CD8-positive, alpha-beta memory T cell (primary cell): ENCODE measurements around the gene MAPK7. TPM values are rescaled to one million over a fixed set of nuclear protein-coding genes. Genes with fewer than 3 reads are reported as not detected.

Experiments
- CTCF ChIA-PET: fragments of 350-600 bp; sonication (Branson Sonifier 250); formaldehyde crosslinking; loops from one replicate; lab custom pipeline; 2021; ENCODE audit warnings: antibody characterized with exemption; lab: Charles Lee
- POLR2A ChIA-PET: fragments of 350-600 bp; sonication (Branson Sonifier 250); formaldehyde crosslinking; loops from one replicate; lab custom pipeline; 2021; ENCODE audit warnings: antibody characterized with exemption; lab: Charles Lee
- DNase-seq, 5 donors: peaks; one replicate each; pipeline versions ENCODE4 v3.0.0 to v3.0.0-alpha.2; 2020 to 2022; ENCODE audit warnings: mixed read lengths in 1 of 5
- H3K27ac ChIP-seq: one replicate; pipeline ENCODE4 v1.7.0; 2013; ENCODE audit warnings: low read depth, mild to moderate bottlenecking, low read length, moderate library complexity
- H3K27me3 ChIP-seq: 2 replicates; pipeline ENCODE4 v1.7.0; 2013; ENCODE audit warnings: low read length, mild to moderate bottlenecking; ENCODE audit not compliant: insufficient read depth, poor library complexity, severe bottlenecking
- H3K36me3 ChIP-seq: 2 replicates; pipeline ENCODE4 v1.7.0; 2013; ENCODE audit warnings: mild to moderate bottlenecking, low read length, moderate library complexity; ENCODE audit not compliant: insufficient read depth
- H3K4me1 ChIP-seq: 2 replicates; pipeline ENCODE4 v1.7.0; 2013; ENCODE audit warnings: mild to moderate bottlenecking, low read length, moderate library complexity; ENCODE audit not compliant: insufficient read depth
- H3K4me3 ChIP-seq: 2 replicates; pipeline ENCODE4 v1.7.0; 2013; ENCODE audit warnings: mild to moderate bottlenecking, low read length
- H3K9me3 ChIP-seq: 2 replicates; pipeline ENCODE4 v1.7.0; 2013; ENCODE audit warnings: mild to moderate bottlenecking, low read length
- H3K27ac Mint-ChIP-seq, 8 donors: one replicate each; pipeline ENCODE4 v1.8.0; 2020 to 2021; ENCODE audit warnings: mixed read lengths in 8 of 8, mild to moderate bottlenecking in 6 of 8, inconsistent platforms in 3 of 8, moderate library complexity in 3 of 8
- H3K27me3 Mint-ChIP-seq, 2 donors: one replicate each; pipeline ENCODE4 v1.8.0; 2020 to 2021; ENCODE audit warnings: mixed read lengths in 2 of 2, mild to moderate bottlenecking in 1 of 2, moderate library complexity in 1 of 2
- H3K36me3 Mint-ChIP-seq, 3 donors: one replicate each; pipeline ENCODE4 v1.8.0; 2020 to 2021; ENCODE audit warnings: mixed read lengths in 3 of 3, inconsistent platforms in 1 of 3, mild to moderate bottlenecking in 1 of 3
- H3K4me1 Mint-ChIP-seq, 3 donors: one replicate each; pipeline ENCODE4 v1.8.0; 2020 to 2021; ENCODE audit warnings: mixed read lengths in 3 of 3, inconsistent platforms in 1 of 3, mild to moderate bottlenecking in 1 of 3
- H3K4me3 Mint-ChIP-seq, 7 donors: one replicate each; pipeline ENCODE4 v1.8.0; 2020 to 2021; ENCODE audit warnings: mixed read lengths in 7 of 7, mild to moderate bottlenecking in 6 of 7, moderate library complexity in 4 of 7, inconsistent platforms in 2 of 7
- H3K9me3 Mint-ChIP-seq, 5 donors: one replicate each; pipeline ENCODE4 v1.8.0; 2020 to 2022; ENCODE audit warnings: mixed read lengths in 5 of 5, mild to moderate bottlenecking in 3 of 5, moderate library complexity in 2 of 5, inconsistent platforms in 1 of 5
- polyA plus RNA-seq: library from polyadenylated mRNA; unstranded; fragments of 300-500 nt; fragmentation: Illumina TruSeq; gene quantifications from one replicate; pipeline ENCODE4 v1.2.3, GENCODE V29; 2021
- total RNA-seq, 2 experiments: library from RNA; stranded (reverse); gene quantifications; one replicate each; pipeline ENCODE4 v1.2.3, GENCODE V29; 2021

Gene MAPK7
- total and polyA plus RNA-seq, 3 experiments from 2014 or later, result 11.2 to 19.8 (median 15.1) TPM

- peak overlapping the region in 2 of 8 donors; percentile 62 to 90 for H3K27ac Mint-ChIP-seq
- peaks cover 7% of the 10 kb centered on the region for H3K4me1 ChIP-seq
- H3K36me3 ChIP-seq, result peaks cover 8% of the 10 kb centered on the region
- peak in 1 of 5 donors; percentile 42 for DNase-seq
- H3K27me3 ChIP-seq, result no peaks in the 10 kb centered on the region
- CTCF ChIA-PET, result interaction anchor here (11.0 kb wide), 1 partner anchor 16 kb away, joined by 118 read pairs; the partner anchor contains the start of gene B9D1
- H3K27me3 Mint-ChIP-seq, result no peaks in the 10 kb centered on the region
- POLR2A ChIA-PET, result no interaction called here
- H3K4me3 ChIP-seq, result no peak overlapping the region
- peak overlapping the region in 3 of 7 donors; percentile 3 to 100 (median 52) for H3K4me3 Mint-ChIP-seq
- H3K4me1 Mint-ChIP-seq, result peaks cover 17 to 25% (median 19%) of the 10 kb centered on the region in 3 donors
- H3K9me3 Mint-ChIP-seq, result no peaks in the 10 kb centered on the region
- H3K36me3 Mint-ChIP-seq, result peaks cover 7 to 58% (median 10%) of the 10 kb centered on the region in 3 donors
- no peak overlapping the region for H3K27ac ChIP-seq
- no peaks in the 10 kb centered on the region for H3K9me3 ChIP-seq
These were observed 2.4 kb downstream of the MAPK7 start for GRCh38 chr17:19380481-19381301.

- H3K36me3 ChIP-seq, result peaks cover 8% of the 10 kb centered on the region
- no peak overlapping the region for H3K27ac Mint-ChIP-seq
- no peaks in the 10 kb centered on the region for H3K9me3 ChIP-seq
- no peaks in the 10 kb centered on the region for H3K9me3 Mint-ChIP-seq
- no peak overlapping the region for H3K4me3 Mint-ChIP-seq
- peaks cover 7% of the 10 kb centered on the region for H3K4me1 ChIP-seq
- CTCF ChIA-PET, result interaction anchor here (11.0 kb wide), 1 partner anchor 17 kb away, joined by 118 read pairs; the partner anchor contains the start of gene B9D1
- H3K4me3 ChIP-seq, result no peak overlapping the region
- peaks cover 12 to 23% (median 14%) of the 10 kb centered on the region in 3 donors for H3K4me1 Mint-ChIP-seq
- H3K36me3 Mint-ChIP-seq, result peaks cover 7 to 58% (median 10%) of the 10 kb centered on the region in 3 donors
- no peaks in the 10 kb centered on the region for H3K27me3 Mint-ChIP-seq
- DNase-seq, result no peak
- no peak overlapping the region for H3K27ac ChIP-seq
- H3K27me3 ChIP-seq, result no peaks in the 10 kb centered on the region
- POLR2A ChIA-PET, result no interaction called here
These were observed 3.1 kb downstream of the MAPK7 start for GRCh38 chr17:19381361-19381740.

- Histone ChIP-seq H3K9me3 (no peaks in the 10 kb centered on the region), H3K4me1 (peaks cover 5% of the 10 kb centered on the region), H3K36me3 (peaks cover 8% of the 10 kb centered on the region), H3K27me3 (no peaks in the 10 kb centered on the region), H3K4me3 (no peak overlapping the region), H3K27ac (no peak overlapping the region)
- no peaks in the 10 kb centered on the region for H3K27me3 Mint-ChIP-seq
- H3K4me1 Mint-ChIP-seq, result peaks cover 8 to 20% (median 11%) of the 10 kb centered on the region in 3 donors
- ChIA-PET POLR2A (no interaction called here), CTCF (interaction anchor here (11.0 kb wide), 1 partner anchor 17 kb away, joined by 118 read pairs; the partner anchor contains the start of gene B9D1)
- peaks cover 7 to 58% (median 10%) of the 10 kb centered on the region in 3 donors for H3K36me3 Mint-ChIP-seq
- DNase-seq, result peak in 1 of 5 donors; percentile 46
- no peaks in the 10 kb centered on the region for H3K9me3 Mint-ChIP-seq
- H3K27ac Mint-ChIP-seq, result peak overlapping the region in 1 of 8 donors; percentile 88
- peak overlapping the region in 1 of 7 donors; percentile 32 for H3K4me3 Mint-ChIP-seq
These were observed 3.6 kb downstream of the MAPK7 start for GRCh38 chr17:19381741-19382444.

GRCh38 chr17:19382531-19383444, 4.5 kb downstream of the MAPK7 start:
- Mint-ChIP-seq H3K9me3 (no peaks in the 10 kb centered on the region), H3K36me3 (peaks cover 7 to 54% (median 8%) of the 10 kb centered on the region in 3 donors), H3K4me3 (peak overlapping the region in 1 of 7 donors; percentile 32), H3K27ac (peak overlapping the region in 1 of 8 donors; percentile 32), H3K27me3 (no peaks in the 10 kb centered on the region), H3K4me1 (peaks cover 0 to 13% (median 5%) of the 10 kb centered on the region in 3 donors)
- ChIA-PET CTCF (interaction anchor here (11.0 kb wide), 1 partner anchor 18 kb away, joined by 118 read pairs; the partner anchor contains the start of gene B9D1), POLR2A (no interaction called here)
- DNase-seq, result peak in 1 of 5 donors; percentile 38
- H3K27me3 ChIP-seq, result no peaks in the 10 kb centered on the region
- no peaks in the 10 kb centered on the region for H3K4me1 ChIP-seq
- H3K36me3 ChIP-seq, result peaks cover 8% of the 10 kb centered on the region
- H3K9me3 ChIP-seq, result no peaks in the 10 kb centered on the region
- H3K27ac ChIP-seq, result no peak overlapping the region
- no peak overlapping the region for H3K4me3 ChIP-seq

- H3K27me3 ChIP-seq, result no peaks in the 10 kb centered on the region
- ChIA-PET CTCF (interaction anchor here (1.5 kb wide), 1 partner anchor 18 kb away, joined by 3 read pairs; no protein-coding TSS in a partner anchor), POLR2A (no interaction called here)
- Mint-ChIP-seq H3K36me3 (peaks cover 7 to 49% (median 8%) of the 10 kb centered on the region in 3 donors), H3K4me1 (peaks cover 0 to 12% (median 7%) of the 10 kb centered on the region in 3 donors), H3K27me3 (no peaks in the 10 kb centered on the region), H3K27ac (peak overlapping the region in 4 of 8 donors; percentile 28 to 76 (median 54)), H3K9me3 (no peaks in the 10 kb centered on the region), H3K4me3 (peak overlapping the region in 1 of 7 donors; percentile 56)
- peak in 1 of 5 donors; percentile 35 for DNase-seq
- H3K36me3 ChIP-seq, result peaks cover 8% of the 10 kb centered on the region
- no peaks in the 10 kb centered on the region for H3K4me1 ChIP-seq
- no peak overlapping the region for H3K27ac ChIP-seq
- H3K9me3 ChIP-seq, result no peaks in the 10 kb centered on the region
- no peak overlapping the region for H3K4me3 ChIP-seq
These were observed 5.6 kb downstream of the MAPK7 start for GRCh38 chr17:19383681-19384470.

GRCh38 chr17:19384723-19385391, 6.6 kb downstream of the MAPK7 start:
- no peak overlapping the region for H3K4me3 ChIP-seq
- Mint-ChIP-seq H3K4me3 (no peak overlapping the region), H3K36me3 (peaks cover 7 to 43% (median 8%) of the 10 kb centered on the region in 3 donors), H3K27ac (peak overlapping the region in 3 of 8 donors; percentile 28 to 74 (median 70)), H3K4me1 (peaks cover 0 to 5% (median 4%) of the 10 kb centered on the region in 3 donors), H3K27me3 (no peaks in the 10 kb centered on the region), H3K9me3 (no peaks in the 10 kb centered on the region)
- H3K4me1 ChIP-seq, result no peaks in the 10 kb centered on the region
- no peak overlapping the region for H3K27ac ChIP-seq
- no peaks in the 10 kb centered on the region for H3K9me3 ChIP-seq
- peak in 1 of 5 donors; percentile 42 for DNase-seq
- CTCF ChIA-PET, result interaction anchor here (1.5 to 3.1 kb wide), 2 partner anchors 19 to 22 kb away, joined by 3 to 13 read pairs; partner anchors contain the start of gene B9D1
- H3K27me3 ChIP-seq, result no peaks in the 10 kb centered on the region
- peaks cover 8% of the 10 kb centered on the region for H3K36me3 ChIP-seq
- POLR2A ChIA-PET, result no interaction called here
